ENCODE measurements around the gene IDI1.

Gene IDI1

DNA sequence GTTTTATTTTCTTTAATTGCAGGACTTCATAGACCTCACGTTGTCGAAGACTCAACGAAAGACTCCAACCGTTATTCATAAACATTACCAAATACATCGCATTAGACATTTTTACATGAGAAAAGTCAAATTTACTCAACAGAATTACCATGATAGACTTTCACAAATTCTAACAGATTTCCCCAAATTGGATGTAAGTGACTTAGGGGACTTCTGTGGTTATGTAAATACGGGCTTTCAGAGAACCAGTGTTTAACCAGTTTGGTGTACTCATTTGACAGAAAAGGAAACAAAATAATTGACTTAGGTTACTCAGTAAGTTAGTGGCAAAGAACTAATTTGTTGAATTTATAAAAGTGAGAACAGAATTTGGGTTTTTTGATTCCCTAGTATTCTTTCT, 56.5 kb downstream of the IDI1 start:
- no peak overlapping the region for H3K9ac ChIP-seq (ENCODE audit: low read depth, low read length)
- no peaks in the 10 kb centered on the region for H3K9me3 ChIP-seq (ENCODE audit: insufficient read depth, low read depth, low read length)
- no peak overlapping the region for H3K27ac ChIP-seq (ENCODE audit: low read depth, low read length)
- no peaks in the 10 kb centered on the region for H3K27me3 ChIP-seq (ENCODE audit: insufficient read depth, low read length)
- H3K4me3 ChIP-seq (ENCODE audit: low read length), result no peak overlapping the region
- peaks cover 9% of the 10 kb centered on the region; the same call in 1 of the 2 replicates for H3K4me1 ChIP-seq (ENCODE audit: insufficient read depth, low read length)
- peaks cover 69% of the 10 kb centered on the region for H3K36me3 ChIP-seq (ENCODE audit: insufficient read depth, low read length)
- 96% methylated on average over 6 of the region's 6 CpGs for WGBS

DNA sequence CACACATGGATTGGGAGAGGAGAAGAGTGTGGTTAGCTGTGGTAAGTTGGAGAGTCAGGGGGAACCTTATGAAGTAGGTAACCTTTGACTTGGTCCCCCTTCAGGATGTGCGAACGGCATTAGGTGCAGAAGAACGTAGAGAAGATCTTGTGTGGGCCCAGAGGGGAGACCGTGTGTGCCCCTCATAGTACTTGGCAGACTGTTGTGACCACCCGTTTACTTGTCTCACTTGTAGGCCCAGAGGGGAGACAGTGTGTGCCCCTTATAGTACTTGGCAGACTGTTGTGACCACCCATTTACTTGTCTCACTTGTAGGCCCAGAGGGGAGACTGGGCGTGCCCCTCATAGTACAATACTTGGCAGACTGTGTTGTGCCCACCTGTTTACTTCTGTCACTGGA, 58.1 kb downstream of the IDI1 start:
- Histone ChIP-seq H3K36me3 (ENCODE audit: insufficient read depth, low read length) (peaks cover 52% of the 10 kb centered on the region), H3K9ac (ENCODE audit: low read depth, low read length) (no peak overlapping the region), H3K27ac (ENCODE audit: low read depth, low read length) (no peak overlapping the region), H3K9me3 (ENCODE audit: insufficient read depth, low read depth, low read length) (no peaks in the 10 kb centered on the region), H3K27me3 (ENCODE audit: insufficient read depth, low read length) (no peaks in the 10 kb centered on the region), H3K4me3 (ENCODE audit: low read length) (no peak overlapping the region), H3K4me1 (ENCODE audit: insufficient read depth, low read length) (peaks cover 13% of the 10 kb centered on the region; the same call in 1 of the 2 replicates)
- WGBS, result 97% methylated on average over 6 of the region's 6 CpGs

All from HUES64 (cell line).